ENCODE results near the gene FER1L5. TPM values are rescaled to one million over a fixed set of nuclear protein-coding genes. Genes with fewer than 3 reads are reported as not detected.

The FER1L5 gene
- total RNA-seq, 1 donor from 2014 or later, result 0.05 TPM

DNA sequence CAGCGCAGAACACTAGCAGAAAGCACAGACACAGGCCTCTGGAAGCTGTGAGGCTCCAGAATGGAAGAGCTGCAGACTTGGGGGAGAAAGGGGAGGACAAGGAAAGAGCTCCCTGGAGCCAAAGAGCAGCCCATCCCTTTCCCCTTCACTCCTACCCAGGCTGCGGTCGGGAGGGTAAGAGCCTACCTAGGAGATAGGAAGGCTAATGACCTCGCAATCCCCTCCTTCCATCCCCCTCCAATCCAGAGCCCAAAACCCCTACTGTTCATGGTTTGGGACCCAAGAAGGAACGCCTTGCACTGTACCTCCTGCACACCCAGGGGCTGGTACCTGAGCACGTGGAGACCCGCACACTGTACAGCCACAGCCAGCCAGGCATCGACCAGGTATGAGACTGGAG is 57.5 kb downstream of the FER1L5 start:
- Histone ChIP-seq H3K9me3 (replicated peaks) (no peaks in the 10 kb centered on the region), H3K27me3 (ENCODE audit: low read depth) (no peaks in the 10 kb centered on the region), H3K27ac (replicated peaks) (no peak overlapping the region), H3K36me3 (peaks cover 23% of the 10 kb centered on the region), H3K4me1 (no peaks in the 10 kb centered on the region), H3K4me3 (no peak overlapping the region)
- TF ChIP-seq, protein P1, sequence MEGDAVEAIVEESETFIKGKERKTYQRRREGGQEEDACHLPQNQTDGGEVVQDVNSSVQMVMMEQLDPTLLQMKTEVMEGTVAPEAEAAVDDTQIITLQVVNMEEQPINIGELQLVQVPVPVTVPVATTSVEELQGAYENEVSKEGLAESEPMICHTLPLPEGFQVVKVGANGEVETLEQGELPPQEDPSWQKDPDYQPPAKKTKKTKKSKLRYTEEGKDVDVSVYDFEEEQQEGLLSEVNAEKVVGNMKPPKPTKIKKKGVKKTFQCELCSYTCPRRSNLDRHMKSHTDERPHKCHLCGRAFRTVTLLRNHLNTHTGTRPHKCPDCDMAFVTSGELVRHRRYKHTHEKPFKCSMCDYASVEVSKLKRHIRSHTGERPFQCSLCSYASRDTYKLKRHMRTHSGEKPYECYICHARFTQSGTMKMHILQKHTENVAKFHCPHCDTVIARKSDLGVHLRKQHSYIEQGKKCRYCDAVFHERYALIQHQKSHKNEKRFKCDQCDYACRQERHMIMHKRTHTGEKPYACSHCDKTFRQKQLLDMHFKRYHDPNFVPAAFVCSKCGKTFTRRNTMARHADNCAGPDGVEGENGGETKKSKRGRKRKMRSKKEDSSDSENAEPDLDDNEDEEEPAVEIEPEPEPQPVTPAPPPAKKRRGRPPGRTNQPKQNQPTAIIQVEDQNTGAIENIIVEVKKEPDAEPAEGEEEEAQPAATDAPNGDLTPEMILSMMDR (IDR thresholded peaks at IDR 0.05; ENCODE audit: borderline replicate concordance), result no peak
- DNase-seq, result no peak
- intact Hi-C loops (cut with micrococcal nuclease), result no loop called here

DNA sequence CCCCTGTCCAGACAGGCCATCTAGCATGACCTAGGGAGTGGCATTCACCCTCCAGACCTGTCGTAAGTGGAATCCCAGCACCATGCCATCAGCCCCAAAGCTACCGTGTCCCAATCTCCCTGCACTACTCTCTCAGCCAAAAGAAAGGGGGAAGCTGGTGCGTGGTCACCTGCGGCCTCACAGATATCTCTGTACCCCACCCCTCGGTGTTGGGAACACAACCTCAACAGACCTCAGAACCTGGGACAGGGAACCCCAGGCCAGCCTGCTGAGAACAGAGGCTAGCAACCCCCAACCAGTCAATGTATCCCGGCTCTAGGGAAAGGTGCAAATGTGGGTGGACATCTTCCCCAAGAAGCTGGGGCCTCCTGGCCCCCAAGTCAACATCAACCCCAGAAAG is 59.1 kb downstream of the FER1L5 start:
- no peak for DNase-seq
- H3K27me3 ChIP-seq (ENCODE audit: low read depth), result no peaks in the 10 kb centered on the region
- intact Hi-C loops (cut with micrococcal nuclease), result no loop called here
- no peak overlapping the region for H3K4me3 ChIP-seq
- no peak overlapping the region for H3K27ac ChIP-seq (replicated peaks)
- H3K9me3 ChIP-seq (replicated peaks), result no peaks in the 10 kb centered on the region
- TF ChIP-seq, protein P1 (IDR thresholded peaks at IDR 0.05; ENCODE audit: borderline replicate concordance), result no peak
- H3K4me1 ChIP-seq, result no peaks in the 10 kb centered on the region
- H3K36me3 ChIP-seq, result peaks cover 39% of the 10 kb centered on the region

DNA sequence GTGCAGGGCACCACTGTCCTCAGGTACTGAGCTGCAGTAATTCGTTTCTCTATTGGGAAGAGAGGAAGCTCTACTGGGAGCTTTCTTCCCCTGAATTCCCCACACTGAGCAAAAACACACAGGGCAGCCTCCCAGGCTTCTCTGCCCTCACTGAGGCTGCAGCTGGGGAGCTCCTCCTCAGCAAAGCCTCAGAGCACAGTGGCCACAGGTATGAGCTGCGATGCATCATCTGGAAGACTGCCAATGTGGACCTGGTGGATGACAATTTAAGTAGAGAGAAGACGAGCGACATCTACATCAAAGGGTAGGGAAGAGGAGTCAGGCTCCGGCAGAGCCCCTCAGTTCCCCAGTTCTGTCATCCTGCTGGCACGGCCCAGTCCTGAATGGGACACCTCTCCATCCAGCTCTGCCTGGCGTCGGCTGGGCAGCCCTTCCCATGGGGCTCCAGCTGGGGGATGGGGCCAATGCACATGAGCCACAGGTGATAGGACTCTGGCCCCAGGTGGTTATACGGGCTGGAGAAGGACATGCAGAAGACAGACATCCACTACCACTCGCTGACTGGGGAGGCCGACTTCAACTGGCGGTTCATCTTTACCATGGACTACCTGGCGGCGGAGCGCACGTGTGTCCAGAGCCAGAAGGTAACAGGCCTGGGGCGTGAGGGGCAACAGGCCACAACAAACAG is 59.7 kb downstream of the FER1L5 start:
- Histone ChIP-seq H3K27me3 (ENCODE audit: low read depth) (no peaks in the 10 kb centered on the region), H3K36me3 (peaks cover 45% of the 10 kb centered on the region), H3K27ac (replicated peaks) (no peak overlapping the region), H3K4me3 (no peak overlapping the region), H3K4me1 (no peaks in the 10 kb centered on the region), H3K9me3 (replicated peaks) (no peaks in the 10 kb centered on the region)
- intact Hi-C loops (cut with micrococcal nuclease), result no loop called here
- no peak for DNase-seq
- TF ChIP-seq, protein P1 (IDR thresholded peaks at IDR 0.05; ENCODE audit: borderline replicate concordance), result no peak

DNA sequence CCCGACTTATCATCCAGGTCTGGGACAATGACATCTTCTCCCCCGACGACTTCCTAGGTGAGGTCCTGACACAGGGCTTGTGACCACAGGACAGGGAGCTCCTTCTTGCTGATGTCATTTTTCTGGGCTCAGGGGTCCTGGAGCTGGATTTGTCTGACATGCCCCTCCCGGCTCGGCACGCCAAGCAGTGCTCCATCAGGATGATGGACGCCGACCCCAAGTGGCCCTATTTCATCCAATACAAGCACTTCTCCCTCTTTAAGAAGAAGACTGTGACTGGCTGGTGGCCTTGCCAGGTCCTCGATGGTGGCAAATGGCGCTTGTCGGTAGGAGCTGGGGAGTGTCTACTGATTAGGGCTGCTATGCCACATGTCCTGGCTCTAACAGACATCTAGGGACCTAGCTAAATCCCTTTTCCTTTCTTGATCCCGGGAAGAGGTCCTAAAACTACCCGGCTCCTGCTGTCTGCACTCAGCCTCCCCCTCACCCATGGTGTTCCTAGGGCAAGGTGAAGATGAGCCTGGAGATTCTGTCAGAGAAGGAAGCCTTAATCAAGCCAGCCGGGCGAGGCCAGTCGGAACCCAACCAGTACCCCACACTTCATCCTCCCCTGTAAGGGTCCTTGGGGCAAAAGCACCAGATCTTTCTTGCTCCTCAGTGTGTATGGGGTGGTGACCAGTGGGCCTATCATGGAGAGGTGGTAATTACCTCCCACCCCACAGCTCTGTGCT is 60.6 kb downstream of the FER1L5 start:
- no peak overlapping the region for H3K27ac ChIP-seq (replicated peaks)
- no peak overlapping the region for H3K4me3 ChIP-seq
- intact Hi-C loops (cut with micrococcal nuclease), result no loop called here
- H3K36me3 ChIP-seq, result peaks cover 54% of the 10 kb centered on the region
- H3K9me3 ChIP-seq (replicated peaks), result no peaks in the 10 kb centered on the region
- DNase-seq, result no peak
- H3K4me1 ChIP-seq, result no peaks in the 10 kb centered on the region
- TF ChIP-seq, protein P1 (IDR thresholded peaks at IDR 0.05; ENCODE audit: borderline replicate concordance), result no peak
- H3K27me3 ChIP-seq (ENCODE audit: low read depth), result no peaks in the 10 kb centered on the region

DNA sequence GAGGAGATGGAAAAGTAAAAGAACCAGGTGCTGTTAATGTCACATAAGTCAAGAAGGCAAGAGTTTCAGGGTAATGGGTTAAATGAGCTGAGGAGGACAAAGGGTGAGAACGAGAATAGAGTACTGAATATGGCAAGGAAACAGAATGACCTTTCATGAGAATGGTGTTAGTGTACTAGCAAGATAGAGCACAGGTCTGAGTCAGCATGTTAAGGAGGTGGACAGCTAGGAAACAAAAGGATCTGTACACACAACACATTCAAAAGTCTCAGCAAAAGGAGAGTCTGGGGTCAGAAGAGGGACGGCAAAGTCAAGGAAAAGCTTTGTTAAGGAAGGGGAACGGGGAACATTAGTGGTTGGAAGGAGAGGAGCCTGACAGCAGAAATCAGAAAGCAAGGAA is 68.4 kb downstream of the FER1L5 start:
- Histone ChIP-seq H3K4me3 (no peak overlapping the region), H3K36me3 (peaks cover 67% of the 10 kb centered on the region), H3K27me3 (ENCODE audit: low read depth) (no peaks in the 10 kb centered on the region), H3K9me3 (replicated peaks) (no peaks in the 10 kb centered on the region), H3K27ac (replicated peaks) (no peak overlapping the region), H3K4me1 (no peaks in the 10 kb centered on the region)
- TF ChIP-seq, protein P1 (IDR thresholded peaks at IDR 0.05; ENCODE audit: borderline replicate concordance), result no peak
- intact Hi-C loops (cut with micrococcal nuclease), result no loop called here
- DNase-seq, result no peak

Measured in left ventricle myocardium inferior (tissue), 1 donor.